Astrocyte (in vitro differentiated cells and primary cell): ENCODE data around the gene PAFAH1B1. TPM values are rescaled to one million over a fixed set of nuclear protein-coding genes. Genes with fewer than 3 reads are reported as not detected.
A peak's percentile ranks its signal among the peaks of the same experiment; 100 is the strongest.

Experiments
- DNase-seq: peaks from one replicate; pipeline ENCODE4 v3.0.0-alpha.2; 2010; ENCODE audit warnings: low read depth
- FAIRE-seq: peaks from 2 replicates; lab custom pipeline; 2011; peaks lifted over from hg19 to GRCh38; lab: Jason Lieb, UNC
- H2AFZ ChIP-seq: 2 replicates; pipeline ENCODE4 v1.6.0; 2012; ENCODE audit warnings: low read depth, low read length, inconsistent platforms
- H3K27ac ChIP-seq: 2 replicates; pipeline ENCODE4 v1.5.1; 2011; ENCODE audit warnings: low read depth, low read length, inconsistent platforms
- H3K27me3 ChIP-seq: 2 replicates; pipeline ENCODE4 v1.6.0; 2011; ENCODE audit warnings: low read length, inconsistent platforms; ENCODE audit not compliant: insufficient read depth
- H3K36me3 ChIP-seq: 2 replicates; pipeline ENCODE4 v1.5.1; 2011; ENCODE audit warnings: low read length, inconsistent platforms; ENCODE audit not compliant: insufficient read depth
- H3K4me1 ChIP-seq: 2 replicates; pipeline ENCODE4 v1.5.1; 2011; ENCODE audit warnings: low read length, inconsistent platforms; ENCODE audit not compliant: insufficient read depth
- H3K4me2 ChIP-seq: 2 replicates; pipeline ENCODE4 v1.6.0; 2012; ENCODE audit warnings: low read length, inconsistent platforms
- H3K4me3 ChIP-seq: 2 replicates; pipeline ENCODE4 v1.5.1; 2011; ENCODE audit warnings: low read depth, mild to moderate bottlenecking, low read length, inconsistent platforms; ENCODE audit not compliant: insufficient read depth
- H3K79me2 ChIP-seq: 2 replicates; pipeline ENCODE4 v1.6.0; 2012; ENCODE audit warnings: mild to moderate bottlenecking, low read length, inconsistent platforms; ENCODE audit not compliant: insufficient read depth
- H3K9ac ChIP-seq: 2 replicates; pipeline ENCODE4 v1.6.0; 2012; ENCODE audit warnings: mild to moderate bottlenecking, low read length, inconsistent platforms
- H3K9me3 ChIP-seq: 2 replicates; pipeline ENCODE4 v1.5.1; 2012; ENCODE audit warnings: low read depth, mild to moderate bottlenecking, low read length, inconsistent platforms; ENCODE audit not compliant: insufficient read depth
- H4K20me1 ChIP-seq: 2 replicates; pipeline ENCODE4 v1.6.0; 2012; ENCODE audit warnings: low read length, inconsistent platforms; ENCODE audit not compliant: insufficient read depth
- H3K27ac Mint-ChIP-seq: one replicate; pipeline ENCODE4 v1.8.0; 2021; ENCODE audit warnings: mild to moderate bottlenecking, mixed read lengths; ENCODE audit not compliant: unreplicated experiment
- H3K27me3 Mint-ChIP-seq: one replicate; pipeline ENCODE4 v1.8.0; 2021; ENCODE audit warnings: low read depth, mixed read lengths; ENCODE audit not compliant: unreplicated experiment
- H3K36me3 Mint-ChIP-seq: one replicate; pipeline ENCODE4 v1.8.0; 2021; ENCODE audit warnings: low read depth, mixed read lengths; ENCODE audit not compliant: unreplicated experiment
- H3K4me1 Mint-ChIP-seq: one replicate; pipeline ENCODE4 v1.8.0; 2021; ENCODE audit warnings: low read depth, mixed read lengths; ENCODE audit not compliant: unreplicated experiment
- H3K4me3 Mint-ChIP-seq: one replicate; pipeline ENCODE4 v1.8.0; 2021; ENCODE audit warnings: mild to moderate bottlenecking, moderate library complexity, mixed read lengths; ENCODE audit not compliant: unreplicated experiment
- H3K9me3 Mint-ChIP-seq: one replicate; pipeline ENCODE4 v1.8.0; 2021; ENCODE audit warnings: mild to moderate bottlenecking, mixed read lengths; ENCODE audit not compliant: unreplicated experiment
- CTCF ChIP-seq: IDR thresholded peaks from 2 replicates; pipeline ENCODE4 v1.5.1; 2011; ENCODE audit warnings: low read depth, mild to moderate bottlenecking, inconsistent platforms, low read length, moderate library complexity; ENCODE audit not compliant: insufficient read depth
- EZH2 ChIP-seq: IDR thresholded peaks from 2 replicates; pipeline ENCODE4 v1.6.1; 2012; ENCODE audit warnings: mild to moderate bottlenecking, low read length, inconsistent platforms; ENCODE audit not compliant: insufficient read depth
- total RNA-seq: library from RNA; stranded (reverse); gene quantifications from 2 replicates; pipeline ENCODE4 v1.2.1, GENCODE V29; 2021

PAFAH1B1 gene
- total RNA-seq, 1 donor from 2014 or later = 195 TPM

DNA sequence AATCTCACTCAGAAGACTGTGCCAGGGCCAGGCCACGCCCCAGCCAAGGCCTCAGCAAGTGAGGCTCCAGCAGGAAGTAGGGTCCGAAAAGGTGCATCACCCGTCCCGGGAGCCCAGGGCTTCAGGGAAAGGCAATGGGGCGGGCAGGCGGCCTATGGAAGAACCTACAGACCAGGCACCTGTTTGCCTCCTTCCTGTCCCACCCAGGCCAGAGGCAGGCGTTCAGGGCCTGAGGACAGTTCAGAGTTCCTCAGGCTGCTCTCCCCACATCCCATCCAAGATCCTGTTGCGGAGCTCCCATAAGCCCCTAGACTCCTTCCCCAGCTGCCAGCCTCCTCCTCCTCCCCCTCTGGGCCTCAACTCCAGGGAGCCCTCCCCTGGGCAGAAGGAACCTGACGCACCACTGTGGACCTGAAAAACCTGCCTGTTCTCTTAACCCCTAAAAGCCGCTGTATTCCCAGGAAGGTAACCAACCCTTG, 115.8 kb downstream of the PAFAH1B1 start:
- Histone ChIP-seq H3K4me3 (no peak overlapping the region), H3K9me3 (no peaks in the 10 kb centered on the region), H3K36me3 (no peaks in the 10 kb centered on the region), H3K27ac (no peak overlapping the region), H3K4me1 (peaks cover 32% of the 10 kb centered on the region), H3K4me2 (peak overlapping the region; percentile 90), H3K79me2 (peaks cover 75% of the 10 kb centered on the region), H2AFZ (no peak overlapping the region), H4K20me1 (peaks cover 68% of the 10 kb centered on the region), H3K9ac (no peak overlapping the region), H3K27me3 (no peaks in the 10 kb centered on the region)
- Mint-ChIP-seq H3K4me1 (peaks cover 25% of the 10 kb centered on the region), H3K27ac (no peak overlapping the region), H3K9me3 (no peaks in the 10 kb centered on the region), H3K27me3 (no peaks in the 10 kb centered on the region), H3K36me3 (peaks cover 2% of the 10 kb centered on the region), H3K4me3 (peak overlapping the region; percentile 92)
- no peak for DNase-seq
- TF ChIP-seq CTCF = no peak
- TF ChIP-seq EZH2 = no peak
- no peak for FAIRE-seq

DNA sequence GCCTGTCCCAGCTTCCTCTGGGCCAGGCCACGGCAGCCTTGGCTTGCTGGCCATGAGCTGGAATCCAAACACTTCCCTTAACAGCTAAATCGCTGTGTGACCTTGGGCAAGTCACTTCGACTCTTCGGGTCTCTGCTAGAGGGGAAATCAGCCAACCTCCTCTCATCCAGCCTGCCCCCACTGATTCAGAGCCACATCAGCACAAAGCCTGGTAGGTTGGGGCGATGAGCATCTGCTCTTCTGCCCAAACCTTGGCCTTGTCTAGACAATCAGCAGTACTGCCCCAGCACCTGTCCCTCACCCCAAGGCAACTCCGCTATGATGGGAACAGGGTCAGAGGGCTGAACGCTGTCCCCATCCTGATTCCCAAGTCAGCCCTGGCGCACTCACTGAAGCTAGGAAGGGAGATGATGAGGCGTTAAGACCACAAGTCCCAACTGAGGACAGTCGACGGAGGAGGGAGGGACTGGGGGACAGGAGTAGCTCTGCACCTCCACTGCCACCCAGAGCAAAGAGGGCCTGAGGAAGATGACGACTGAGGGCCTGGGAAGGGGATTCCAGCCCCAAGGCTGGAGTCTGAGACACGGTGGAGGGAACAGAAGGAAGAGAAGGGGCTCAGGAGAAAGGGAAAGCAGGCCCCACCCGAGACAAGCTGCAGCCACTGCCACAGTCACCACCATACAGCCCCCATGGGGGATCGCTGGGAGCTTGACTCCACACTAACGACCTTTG, 116.8 kb downstream of the PAFAH1B1 start:
- no peaks in the 10 kb centered on the region for H3K27me3 ChIP-seq
- H2AFZ ChIP-seq = no peak overlapping the region
- H3K9ac ChIP-seq = peak overlapping the region; percentile 61
- H3K4me1 ChIP-seq = peaks cover 27% of the 10 kb centered on the region
- H3K4me2 ChIP-seq = peak overlapping the region; percentile 90
- Mint-ChIP-seq H3K27ac (peak overlapping the region; percentile 93), H3K4me3 (peak overlapping the region; percentile 92), H3K9me3 (no peaks in the 10 kb centered on the region), H3K4me1 (peaks cover 22% of the 10 kb centered on the region), H3K27me3 (no peaks in the 10 kb centered on the region), H3K36me3 (peaks cover 2% of the 10 kb centered on the region)
- no peak for DNase-seq
- peak overlapping the region; percentile 68 for H3K4me3 ChIP-seq
- TF ChIP-seq EZH2 (no peak), CTCF (no peak)
- H3K36me3 ChIP-seq = no peaks in the 10 kb centered on the region
- H3K79me2 ChIP-seq = peaks cover 65% of the 10 kb centered on the region
- H3K27ac ChIP-seq = no peak overlapping the region
- peaks cover 58% of the 10 kb centered on the region for H4K20me1 ChIP-seq
- no peak for FAIRE-seq
- H3K9me3 ChIP-seq = no peaks in the 10 kb centered on the region
